ENCODE data around the gene MIP. TPM values are rescaled to one million over a fixed set of nuclear protein-coding genes. Genes with fewer than 3 reads are reported as not detected.

MIP gene
- total RNA-seq, 1 experiment from 2014 or later, result 0.17 TPM

- peak within 1 kb of the TSS; percentile 75 to 95 for H3K4me3 Mint-ChIP-seq
- peaks cover 11% of the 10 kb centered on the region for H3K23me2 ChIP-seq (ENCODE audit: insufficient read length, low read depth, low read length, poor library complexity, severe bottlenecking)
- H4K20me1 ChIP-seq (ENCODE audit: control insufficient read depth, insufficient read depth, insufficient read length), result no peaks in the 10 kb centered on the region
- H3K27me3 ChIP-seq (ENCODE audit: insufficient read depth, low read length), result peaks cover 22% of the 10 kb centered on the region; the same call in 1 of the 2 replicates
- no peak within 1 kb of the TSS for H4K91ac ChIP-seq (ENCODE audit: insufficient read length, low read depth, low read length)
- peak within 1 kb of the TSS; percentile 17 for H2AFZ ChIP-seq (ENCODE audit: low read length)
- H3K9me3 ChIP-seq (ENCODE audit: control insufficient read depth, low read depth, low read length), result no peaks in the 10 kb centered on the region
- no peak within 1 kb of the TSS for H3K27ac ChIP-seq (ENCODE audit: insufficient read length, low read depth, low read length)
- no CpG with 5 or more reads among the region's 59 CpGs for WGBS (ENCODE audit: extremely low coverage, insufficient read length, low lambda C conversion rate)
- H3K36me3 Mint-ChIP-seq (ENCODE audit: insufficient read depth in 1 of 3, low read depth in 3 of 3), result peaks cover 3 to 8% (median 3%) of the 10 kb centered on the region in 3 experiments; a peak in 5 of 7 replicates
- H2BK15ac ChIP-seq (ENCODE audit: low read depth, low read length), result no peak within 1 kb of the TSS
- H3K56ac ChIP-seq (ENCODE audit: insufficient read length, low read depth, low read length), result no peak within 1 kb of the TSS
- no peaks in the 10 kb centered on the region for H3K79me1 ChIP-seq (ENCODE audit: insufficient read depth, low read depth, low read length, poor library complexity, severe bottlenecking)
- peaks cover 15 to 18% of the 10 kb centered on the region in 2 experiments for H3K9me3 Mint-ChIP-seq
- peak; percentile 93 for DNase-seq
- no peak within 1 kb of the TSS for H2BK5ac ChIP-seq (ENCODE audit: insufficient read length, low read length)
- H3K14ac ChIP-seq (ENCODE audit: insufficient read depth, low read length), result peak within 1 kb of the TSS; percentile 87; the same call in 1 of the 2 replicates
- no peak within 1 kb of the TSS for H2BK20ac ChIP-seq (ENCODE audit: low read depth, low read length, poor library complexity, severe bottlenecking)
- H3K27ac Mint-ChIP-seq, result peak within 1 kb of the TSS in 1 of 3 experiments; percentile 88; a peak in 2 of 7 replicates
- TF ChIP-seq CTCF (conservative IDR thresholded peaks at IDR 0.05), result no peak
- H3K79me2 ChIP-seq (ENCODE audit: insufficient read depth, low read length), result no peaks in the 10 kb centered on the region
- peaks cover 59% of the 10 kb centered on the region for H3K27me3 Mint-ChIP-seq (ENCODE audit: low read depth)
- H3K4me1 Mint-ChIP-seq, result peaks cover 11 to 13% of the 10 kb centered on the region in 2 experiments
- no peak within 1 kb of the TSS for H3T11ph ChIP-seq (ENCODE audit: low read length)
- H3K4me2 ChIP-seq (ENCODE audit: insufficient read depth, insufficient read length, low read length), result peak within 1 kb of the TSS; percentile 85
- H2AK5ac ChIP-seq (ENCODE audit: insufficient read length, low read length), result no peak within 1 kb of the TSS
- H3K4me1 ChIP-seq (ENCODE audit: insufficient read depth, low read length), result no peaks in the 10 kb centered on the region
- H3K4ac ChIP-seq (ENCODE audit: low read depth, low read length), result no peak within 1 kb of the TSS
- H2BK120ac ChIP-seq (ENCODE audit: low read depth, low read length, poor library complexity, severe bottlenecking), result no peak within 1 kb of the TSS
- H4K5ac ChIP-seq (ENCODE audit: insufficient read length, low read depth, low read length), result no peak within 1 kb of the TSS
- peak within 1 kb of the TSS; percentile 85 for H3K18ac ChIP-seq (ENCODE audit: insufficient read length, low read depth, low read length)
- H3K9ac ChIP-seq (ENCODE audit: extremely low read depth, insufficient read length, low read length), result peak within 1 kb of the TSS; percentile 69
- no peak within 1 kb of the TSS for H2BK12ac ChIP-seq (ENCODE audit: insufficient read length, low read depth, low read length)
- H4K8ac ChIP-seq (replicated peaks; ENCODE audit: insufficient read length, low read depth, low read length), result no peak within 1 kb of the TSS
- H3K23ac ChIP-seq (ENCODE audit: insufficient read length, low read depth, low read length), result no peak within 1 kb of the TSS
These were observed 33.8 kb upstream of the MIP start, which contains the start of gene GLS2 for GRCh38 chr12:56488041-56488955. TSS of gene GLS2 (minus strand) at chr12:56488161. CDS start at chr12:56488118, 43 bp downstream.
